Measurements from ENCODE around the gene PFN2. TPM values are rescaled to one million over a fixed set of nuclear protein-coding genes. Genes with fewer than 3 reads are reported as not detected.
A peak's percentile ranks its signal among the peaks of the same experiment; 100 is the strongest.

PFN2 gene
- total RNA-seq, 1 donor from 2014 or later: 429 TPM

- no peak for DNase-seq (ENCODE audit: extremely low spot score, unreplicated experiment)
- H3K27ac Mint-ChIP-seq (ENCODE audit: unreplicated experiment): peak overlapping the region; percentile 88
- no peak overlapping the region for H3K4me3 Mint-ChIP-seq (ENCODE audit: unreplicated experiment)
- H3K27me3 Mint-ChIP-seq (ENCODE audit: unreplicated experiment): no peaks in the 10 kb centered on the region
- TF ChIP-seq, protein P1, sequence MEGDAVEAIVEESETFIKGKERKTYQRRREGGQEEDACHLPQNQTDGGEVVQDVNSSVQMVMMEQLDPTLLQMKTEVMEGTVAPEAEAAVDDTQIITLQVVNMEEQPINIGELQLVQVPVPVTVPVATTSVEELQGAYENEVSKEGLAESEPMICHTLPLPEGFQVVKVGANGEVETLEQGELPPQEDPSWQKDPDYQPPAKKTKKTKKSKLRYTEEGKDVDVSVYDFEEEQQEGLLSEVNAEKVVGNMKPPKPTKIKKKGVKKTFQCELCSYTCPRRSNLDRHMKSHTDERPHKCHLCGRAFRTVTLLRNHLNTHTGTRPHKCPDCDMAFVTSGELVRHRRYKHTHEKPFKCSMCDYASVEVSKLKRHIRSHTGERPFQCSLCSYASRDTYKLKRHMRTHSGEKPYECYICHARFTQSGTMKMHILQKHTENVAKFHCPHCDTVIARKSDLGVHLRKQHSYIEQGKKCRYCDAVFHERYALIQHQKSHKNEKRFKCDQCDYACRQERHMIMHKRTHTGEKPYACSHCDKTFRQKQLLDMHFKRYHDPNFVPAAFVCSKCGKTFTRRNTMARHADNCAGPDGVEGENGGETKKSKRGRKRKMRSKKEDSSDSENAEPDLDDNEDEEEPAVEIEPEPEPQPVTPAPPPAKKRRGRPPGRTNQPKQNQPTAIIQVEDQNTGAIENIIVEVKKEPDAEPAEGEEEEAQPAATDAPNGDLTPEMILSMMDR (IDR thresholded peaks at IDR 0.05): no peak
- peaks cover 71% of the 10 kb centered on the region for H3K4me1 Mint-ChIP-seq (ENCODE audit: unreplicated experiment)
- peaks cover 20% of the 10 kb centered on the region for H3K9me3 Mint-ChIP-seq (ENCODE audit: unreplicated experiment)
- H3K36me3 Mint-ChIP-seq (ENCODE audit: unreplicated experiment): peaks cover 11% of the 10 kb centered on the region
Measured at GRCh38 chr3:149975919-149976318, 5.2 kb upstream of the PFN2 start.

GRCh38 chr3:149971403-149972075, 844 bp upstream of the PFN2 start:
- TF ChIP-seq, protein P1 (IDR thresholded peaks at IDR 0.05): no peak
- Mint-ChIP-seq H3K4me3 (ENCODE audit: unreplicated experiment) (peak overlapping the region; percentile 93), H3K9me3 (ENCODE audit: unreplicated experiment) (peaks cover 8% of the 10 kb centered on the region), H3K4me1 (ENCODE audit: unreplicated experiment) (peaks cover 60% of the 10 kb centered on the region), H3K27ac (ENCODE audit: unreplicated experiment) (peak overlapping the region; percentile 99), H3K36me3 (ENCODE audit: unreplicated experiment) (peaks cover 19% of the 10 kb centered on the region), H3K27me3 (ENCODE audit: unreplicated experiment) (no peaks in the 10 kb centered on the region)
- DNase-seq (ENCODE audit: extremely low spot score, unreplicated experiment): peak; percentile 87

DNA sequence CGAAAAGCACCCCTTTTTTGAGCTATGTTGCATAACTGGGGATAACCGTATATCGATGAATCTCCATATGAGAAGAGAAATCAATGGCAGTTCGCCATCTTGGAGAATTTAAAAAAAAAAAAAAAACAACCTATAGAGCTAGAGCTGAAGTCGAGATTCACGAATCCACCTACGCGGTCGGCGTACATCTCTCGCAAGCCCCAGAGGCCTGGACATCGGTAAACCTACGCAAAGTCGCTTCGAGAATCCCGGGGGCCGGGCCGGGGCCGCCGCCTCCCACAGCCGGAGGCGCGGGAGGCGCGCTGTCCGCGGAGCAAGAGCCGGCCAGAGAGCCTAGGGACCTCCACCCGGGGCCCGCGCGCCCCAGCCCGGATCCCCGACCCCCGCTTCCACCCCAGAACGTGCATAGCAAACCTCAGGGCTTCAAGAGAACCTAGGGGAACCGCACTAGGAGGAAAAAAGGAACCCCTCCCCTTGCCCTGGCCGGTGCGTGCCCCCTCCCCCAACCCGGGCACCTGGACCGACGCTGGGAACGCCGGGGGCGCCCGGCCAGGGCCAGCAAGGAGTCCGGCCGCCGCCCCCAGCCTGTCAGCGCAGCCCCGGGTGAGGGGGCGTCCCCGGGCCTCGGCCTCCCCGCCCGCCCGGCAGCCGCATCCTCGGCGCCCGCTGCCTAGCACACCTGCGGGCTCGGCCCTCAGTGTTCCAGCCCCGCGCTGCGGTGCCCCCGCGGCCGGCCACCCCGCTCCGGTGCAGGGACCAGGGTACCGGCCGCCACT, 567 bp downstream of the PFN2 start:
- DNase-seq (ENCODE audit: extremely low spot score, unreplicated experiment): peak; percentile 93
- Mint-ChIP-seq H3K27me3 (ENCODE audit: unreplicated experiment) (no peaks in the 10 kb centered on the region), H3K9me3 (ENCODE audit: unreplicated experiment) (peaks cover 8% of the 10 kb centered on the region), H3K27ac (ENCODE audit: unreplicated experiment) (peak overlapping the region; percentile 99), H3K4me3 (ENCODE audit: unreplicated experiment) (peak overlapping the region; percentile 94), H3K36me3 (ENCODE audit: unreplicated experiment) (peaks cover 25% of the 10 kb centered on the region), H3K4me1 (ENCODE audit: unreplicated experiment) (peaks cover 60% of the 10 kb centered on the region)
- TF ChIP-seq, protein P1 (IDR thresholded peaks at IDR 0.05): no peak

GRCh38 chr3:149969110-149969939, 1.4 kb downstream of the PFN2 start:
- peak overlapping the region; percentile 99 for H3K27ac Mint-ChIP-seq (ENCODE audit: unreplicated experiment)
- H3K4me1 Mint-ChIP-seq (ENCODE audit: unreplicated experiment): peaks cover 60% of the 10 kb centered on the region
- TF ChIP-seq, protein P1 (IDR thresholded peaks at IDR 0.05): peak; percentile 34
- peaks cover 1% of the 10 kb centered on the region for H3K9me3 Mint-ChIP-seq (ENCODE audit: unreplicated experiment)
- H3K4me3 Mint-ChIP-seq (ENCODE audit: unreplicated experiment): peak overlapping the region; percentile 94
- H3K36me3 Mint-ChIP-seq (ENCODE audit: unreplicated experiment): peaks cover 23% of the 10 kb centered on the region
- DNase-seq (ENCODE audit: extremely low spot score, unreplicated experiment): no peak
- H3K27me3 Mint-ChIP-seq (ENCODE audit: unreplicated experiment): no peaks in the 10 kb centered on the region

Data from osteocyte (in vitro differentiated cells).